Aorta (tissue), 5 donors: Measurements from ENCODE around the gene NOTCH1. TPM values are rescaled to one million over a fixed set of nuclear protein-coding genes. Genes with fewer than 3 reads are reported as not detected.

ENCODE experiments used
- ATAC-seq: fragments of 200-7000 bp; cut with Tn5 transposase; one replicate; pipeline ENCODE4 v1.9.1; 2022; ENCODE audit warnings: moderate library complexity; ENCODE audit not compliant: low FRiP score
- DNase-seq, 2 donors: peaks; one replicate each; pipeline ENCODE4 v3.0.0-alpha.2; 2020
- H3K27ac ChIP-seq, 2 donors: one replicate each; pipeline ENCODE4 v1.5.1; 2013; ENCODE audit warnings: low read length in 2 of 2, mild to moderate bottlenecking in 2 of 2, moderate library complexity in 2 of 2, control low read depth in 1 of 2, inconsistent platforms in 1 of 2, low read depth in 1 of 2
- H3K27me3 ChIP-seq, 2 donors: one replicate each; pipeline ENCODE4 v1.6.1; 2013; ENCODE audit warnings: control low read depth in 1 of 2, low read length in 1 of 2, mild to moderate bottlenecking in 1 of 2, moderate library complexity in 1 of 2; ENCODE audit not compliant: insufficient read depth in 2 of 2, control insufficient read depth in 1 of 2
- H3K36me3 ChIP-seq, 2 donors: one replicate each; pipeline ENCODE4 v1.6.1; 2013; ENCODE audit warnings: control low read depth in 1 of 2, low read length in 1 of 2, mild to moderate bottlenecking in 1 of 2; ENCODE audit not compliant: insufficient read depth in 2 of 2, control insufficient read depth in 1 of 2
- H3K4me1 ChIP-seq, 2 donors: one replicate each; pipeline ENCODE4 v1.6.1; 2013; ENCODE audit warnings: low read length in 2 of 2, control low read depth in 1 of 2, mild to moderate bottlenecking in 1 of 2, moderate library complexity in 1 of 2; ENCODE audit not compliant: insufficient read depth in 2 of 2, control insufficient read depth in 1 of 2
- H3K4me3 ChIP-seq, 2 donors: one replicate each; pipeline ENCODE4 v1.5.1; 2013; ENCODE audit warnings: low read length in 2 of 2, control low read depth in 1 of 2, mild to moderate bottlenecking in 1 of 2
- H3K9me3 ChIP-seq: one replicate; pipeline ENCODE4 v1.6.1; 2013; ENCODE audit warnings: mild to moderate bottlenecking, low read length; ENCODE audit not compliant: control insufficient read depth
- WGBS, 2 donors: extraction: QIAGEN DNeasy Blood & Tissue Kit; methylation state at CpG; one replicate each; pipeline ENCODE4 v1.1.7; 2013; 5-methylcytosine and 5-hydroxymethylcytosine counted together
- intact Hi-C, 2 donors: fragments of 100-400 bp; cut with DNase I; formaldehyde crosslinking; loops; one replicate each; pipeline versions ENCODE4 v1.14.2 to v1.15.0; 2022
- polyA plus RNA-seq, 2 donors: library from polyadenylated mRNA; stranded (reverse); fragments of 200-250 nt; gene quantifications; one replicate each; pipeline ENCODE4 v1.2.3, GENCODE V29; 2013
- total RNA-seq, 2 donors: library from RNA; stranded (reverse); fragmentation: NEBNext Ultra II Directional; extraction: Animal tissue kit (Norgen Biotek cat#: 25700); gene quantifications; one replicate each; pipeline ENCODE4 v1.2.1, GENCODE V29; 2021
- donor health status: healthy with polysubstance abuse.
- donor health status: Bipolar disorder and iron deficiency.
- donor health status: DM: no; HTN: no; CAD: no.
- donor health status: DM: no; HTN: no; CAD: no.
- donor health status: DM: yes; HTN: yes; CAD: no.

The NOTCH1 gene
- total and polyA plus RNA-seq, 4 donors, result 3.1 to 81.6 (median 27.9) TPM

GRCh38 chr9:136552117-136552703, 6.4 kb upstream of the NOTCH1 start:
- H3K4me3 ChIP-seq, result no peak overlapping the region
- intact Hi-C loops, result loop anchor here in 1 of 2 donors (2.0 kb wide), 1 partner anchor 17 kb away; no protein-coding TSS in a partner anchor
- H3K27ac ChIP-seq, result peak overlapping the region in 1 of 2 donors; percentile 41

DNA sequence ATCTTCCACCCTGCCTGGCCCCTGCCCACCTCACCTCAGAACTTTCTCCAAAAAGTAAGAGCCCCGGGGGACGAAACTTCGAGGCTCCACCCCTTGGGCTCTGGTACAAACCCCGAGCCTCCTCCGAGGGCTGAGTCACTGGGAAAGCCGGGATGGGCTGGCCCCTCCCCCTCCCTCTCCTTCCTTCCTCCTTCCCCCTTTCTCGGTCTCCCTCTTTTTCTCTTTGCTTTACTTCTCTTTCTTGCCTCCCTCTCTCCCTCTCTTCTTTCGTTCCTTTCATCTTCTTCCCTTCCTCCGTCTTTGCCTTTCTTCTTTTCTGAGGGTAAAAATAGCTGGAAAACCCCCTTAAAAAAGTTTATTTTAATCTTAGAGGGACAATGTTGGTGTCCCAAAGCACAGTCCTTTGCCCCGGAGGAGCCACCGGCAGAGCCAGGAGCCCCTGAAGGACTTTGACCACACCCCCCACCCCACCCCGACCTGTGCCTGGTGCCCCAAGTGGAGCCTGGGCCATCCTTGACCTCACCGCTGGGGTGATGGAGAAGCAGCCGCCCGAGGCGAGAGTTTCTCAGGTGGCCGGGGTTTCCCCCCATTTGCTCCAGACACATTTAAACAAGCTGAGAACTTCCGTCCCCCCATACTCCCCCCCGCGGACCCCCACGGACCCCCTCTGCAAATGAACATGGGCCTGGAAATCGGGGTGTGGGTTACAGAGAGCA, 5.7 kb upstream of the NOTCH1 start:
- WGBS, 2 donors, result 7 to 8% methylated on average over 22 of the region's 22 CpGs
- no peak overlapping the region for H3K4me3 ChIP-seq
- H3K9me3 ChIP-seq, result no peaks in the 10 kb centered on the region
- H3K27ac ChIP-seq, result peak overlapping the region in 1 of 2 donors; percentile 45
- no peaks in the 10 kb centered on the region for H3K27me3 ChIP-seq
- DNase-seq (peak; percentile 93 to 94), ATAC-seq (peak; percentile 37)
- peaks cover 0 to 2% of the 10 kb centered on the region in 2 donors for H3K4me1 ChIP-seq
- H3K36me3 ChIP-seq, result no peaks in the 10 kb centered on the region
- intact Hi-C loops, result loop anchor here in 1 of 2 donors (2.0 kb wide), 1 partner anchor 17 kb away; no protein-coding TSS in a partner anchor

More at GRCh38 chr9:136552117-136552703, 6.4 kb upstream of the NOTCH1 start:
- ATAC-seq, result no peak
- Histone ChIP-seq H3K27me3 (no peaks in the 10 kb centered on the region), H3K4me1 (peaks cover 0 to 2% of the 10 kb centered on the region in 2 donors), H3K36me3 (no peaks in the 10 kb centered on the region), H3K9me3 (no peaks in the 10 kb centered on the region)
- 6 to 7% methylated on average over 22 of the region's 22 CpGs for WGBS, 2 donors
- no peak for DNase-seq

GRCh38 chr9:136550439-136551289, 4.8 kb upstream of the NOTCH1 start:
- no peak overlapping the region for H3K4me3 ChIP-seq
- peaks cover 0 to 2% of the 10 kb centered on the region in 2 donors for H3K4me1 ChIP-seq
- no peaks in the 10 kb centered on the region for H3K9me3 ChIP-seq
- DNase-seq (no peak), ATAC-seq (no peak)
- 66 to 70% methylated on average over 12 to 13 of the region's 13 CpGs for WGBS, 2 donors
- peak overlapping the region in 1 of 2 donors; percentile 54 for H3K27ac ChIP-seq
- no peaks in the 10 kb centered on the region for H3K36me3 ChIP-seq
- intact Hi-C loops, result no loop called here
- no peaks in the 10 kb centered on the region for H3K27me3 ChIP-seq

- DNase-seq (no peak), ATAC-seq (no peak)
- H3K4me1 ChIP-seq, result peaks cover 0 to 2% of the 10 kb centered on the region in 2 donors
- 85 to 86% methylated on average over 29 of the region's 29 CpGs for whole genome bisulfite sequencing, 2 donors
- H3K4me3 ChIP-seq, result no peak overlapping the region
- H3K27ac ChIP-seq, result no peak overlapping the region
- H3K9me3 ChIP-seq, result no peaks in the 10 kb centered on the region
- no peaks in the 10 kb centered on the region for H3K36me3 ChIP-seq
- H3K27me3 ChIP-seq, result no peaks in the 10 kb centered on the region
- intact Hi-C loops, result loop anchor here in 1 of 2 donors (5.0 kb wide), 1 partner anchor 58 kb away; no protein-coding TSS in a partner anchor
Observed at GRCh38 chr9:136549010-136549980, 3.4 kb upstream of the NOTCH1 start.

DNA sequence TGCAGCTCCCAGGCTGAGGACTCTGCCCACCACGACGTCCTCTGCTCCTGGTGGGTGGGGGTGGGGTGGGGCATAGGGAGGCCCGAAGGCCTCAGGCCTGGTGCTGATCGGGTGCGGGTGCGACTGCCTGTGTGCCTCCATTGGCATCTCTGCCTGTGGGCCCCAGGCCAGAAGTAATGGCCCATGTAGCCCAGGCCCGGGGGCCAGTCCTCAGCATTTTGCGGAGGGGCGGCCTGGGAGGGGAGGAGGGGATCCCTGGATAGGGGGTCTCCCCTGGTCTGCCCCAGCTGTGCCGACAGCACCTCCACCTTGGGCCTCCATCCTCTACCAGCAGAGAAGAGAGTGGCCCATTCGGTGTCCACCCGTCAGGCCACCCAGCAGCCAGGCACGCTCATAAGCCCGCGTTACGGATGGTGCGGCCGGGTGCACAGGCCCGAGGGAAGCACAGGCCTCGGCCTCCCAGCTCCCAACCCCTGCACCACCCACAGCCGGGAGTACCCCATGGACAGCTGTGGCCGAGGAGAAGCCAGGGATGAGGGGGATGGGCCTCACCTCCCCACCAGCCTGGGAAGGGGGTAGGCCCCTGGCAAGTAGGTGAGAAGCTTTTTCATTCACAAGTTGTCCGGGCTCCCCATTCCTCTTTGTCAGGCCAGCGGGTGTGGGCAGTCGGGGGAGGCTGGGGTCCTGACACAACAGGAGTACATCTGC, 1.8 kb upstream of the NOTCH1 start:
- no peaks in the 10 kb centered on the region for H3K9me3 ChIP-seq
- H3K27me3 ChIP-seq, result no peaks in the 10 kb centered on the region
- H3K4me1 ChIP-seq, result peaks cover 0 to 2% of the 10 kb centered on the region in 2 donors
- intact Hi-C loops, result loop anchor here in 1 of 2 donors (5.0 kb wide), 1 partner anchor 60 kb away; no protein-coding TSS in a partner anchor
- H3K27ac ChIP-seq, result peak overlapping the region in 1 of 2 donors; percentile 68
- H3K4me3 ChIP-seq, result no peak overlapping the region
- no peaks in the 10 kb centered on the region for H3K36me3 ChIP-seq
- DNase-seq (no peak), ATAC-seq (no peak)
- WGBS, 2 donors, result 63 to 65% methylated on average over 24 to 25 of the region's 25 CpGs

GRCh38 chr9:136546697-136547501, 1.1 kb upstream of the NOTCH1 start:
- Histone ChIP-seq H3K4me3 (peak overlapping the region; percentile 5 to 15), H3K36me3 (no peaks in the 10 kb centered on the region), H3K27me3 (no peaks in the 10 kb centered on the region), H3K9me3 (no peaks in the 10 kb centered on the region), H3K27ac (peak overlapping the region; percentile 16 to 72), H3K4me1 (no peaks in the 10 kb centered on the region)
- DNase-seq, result peak; percentile 86 to 90
- peak; percentile 78 for ATAC-seq
- intact Hi-C loops, result loop anchor here in 1 of 2 donors (1.0 to 5.0 kb wide), 2 partner anchors 60 to 64 kb away; partner anchors contain the start of gene SEC16A
- WGBS, 2 donors, result 1 to 2% methylated on average over 36 to 45 of the region's 45 CpGs

DNA sequence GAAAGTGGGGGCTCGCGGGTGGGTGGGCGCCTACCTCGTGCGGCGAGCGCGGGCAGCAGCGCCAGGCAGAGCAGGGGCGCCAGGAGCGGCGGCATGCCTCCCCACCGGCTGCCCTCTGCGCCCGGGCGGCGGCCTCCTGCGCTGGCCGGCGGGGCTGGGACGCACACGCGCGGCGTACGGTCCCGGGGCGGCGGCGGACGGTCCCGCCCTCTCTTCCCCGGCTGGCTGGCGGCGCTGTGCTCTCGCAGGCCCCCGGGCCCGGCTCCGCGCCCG, 220 bp downstream of the NOTCH1 start:
- H3K4me1 ChIP-seq, result no peaks in the 10 kb centered on the region
- 0 to 1% methylated on average over 9 to 41 of the region's 41 CpGs for WGBS, 2 donors
- H3K4me3 ChIP-seq, result peak overlapping the region; percentile 84 to 87
- no peaks in the 10 kb centered on the region for H3K36me3 ChIP-seq
- ATAC-seq, result no peak
- intact Hi-C loops, result loop anchor here in 1 of 2 donors (5.0 kb wide), 1 partner anchor 62 kb away; no protein-coding TSS in a partner anchor
- no peak for DNase-seq
- no peak overlapping the region for H3K27ac ChIP-seq
- no peaks in the 10 kb centered on the region for H3K27me3 ChIP-seq
- H3K9me3 ChIP-seq, result no peaks in the 10 kb centered on the region
